ENCODE measurements around the gene NKAIN4.

DNA sequence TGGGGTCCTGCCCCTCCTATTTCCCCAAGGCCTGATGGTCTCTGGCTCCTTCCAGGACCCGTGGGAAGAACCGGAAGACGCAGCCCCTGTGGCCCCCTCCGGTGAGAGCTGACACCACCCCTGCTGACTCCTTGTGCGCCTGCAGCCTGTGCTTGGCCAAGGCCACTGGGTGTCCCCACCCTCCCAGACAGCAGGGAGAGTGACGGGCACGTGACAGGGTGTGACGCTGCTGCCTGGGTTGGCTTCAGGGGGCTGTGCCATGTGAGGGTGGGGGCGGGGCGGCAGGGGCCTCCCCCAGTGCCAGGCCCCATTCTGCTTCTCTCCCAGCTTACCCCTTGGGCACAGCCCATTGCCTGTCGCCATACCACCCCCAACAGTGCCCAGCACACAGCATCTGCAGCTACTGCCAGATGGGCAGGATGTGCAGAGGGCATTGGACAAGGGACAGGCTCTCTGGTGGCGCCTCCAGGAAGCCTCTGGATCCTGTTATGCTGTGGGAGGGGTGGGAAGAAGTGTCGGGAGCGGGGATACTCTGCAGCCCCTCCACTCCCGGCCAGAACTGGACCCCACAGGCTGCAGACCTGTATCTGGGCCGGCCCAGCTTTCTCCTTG lies 15.6 kb downstream of the NKAIN4 start:
- TF ChIP-seq, protein P1, sequence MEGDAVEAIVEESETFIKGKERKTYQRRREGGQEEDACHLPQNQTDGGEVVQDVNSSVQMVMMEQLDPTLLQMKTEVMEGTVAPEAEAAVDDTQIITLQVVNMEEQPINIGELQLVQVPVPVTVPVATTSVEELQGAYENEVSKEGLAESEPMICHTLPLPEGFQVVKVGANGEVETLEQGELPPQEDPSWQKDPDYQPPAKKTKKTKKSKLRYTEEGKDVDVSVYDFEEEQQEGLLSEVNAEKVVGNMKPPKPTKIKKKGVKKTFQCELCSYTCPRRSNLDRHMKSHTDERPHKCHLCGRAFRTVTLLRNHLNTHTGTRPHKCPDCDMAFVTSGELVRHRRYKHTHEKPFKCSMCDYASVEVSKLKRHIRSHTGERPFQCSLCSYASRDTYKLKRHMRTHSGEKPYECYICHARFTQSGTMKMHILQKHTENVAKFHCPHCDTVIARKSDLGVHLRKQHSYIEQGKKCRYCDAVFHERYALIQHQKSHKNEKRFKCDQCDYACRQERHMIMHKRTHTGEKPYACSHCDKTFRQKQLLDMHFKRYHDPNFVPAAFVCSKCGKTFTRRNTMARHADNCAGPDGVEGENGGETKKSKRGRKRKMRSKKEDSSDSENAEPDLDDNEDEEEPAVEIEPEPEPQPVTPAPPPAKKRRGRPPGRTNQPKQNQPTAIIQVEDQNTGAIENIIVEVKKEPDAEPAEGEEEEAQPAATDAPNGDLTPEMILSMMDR (conservative IDR thresholded peaks at IDR 0.05; ENCODE audit: low read depth, low read length): no peak
- no peak for TF ChIP-seq EZH2 (IDR thresholded peaks at IDR 0.05; ENCODE audit: low read length, unreplicated experiment)
- no peak for TF ChIP-seq EZH2phosphoT487 (IDR thresholded peaks at IDR 0.05; ENCODE audit: borderline replicate concordance, low read length)
